ENCODE measurements around the gene PLEKHS1. TPM values are rescaled to one million over a fixed set of nuclear protein-coding genes. Genes with fewer than 3 reads are reported as not detected.

PLEKHS1 gene
- total RNA-seq, 6 experiments from 2014 or later: 0.05 TPM; not detected in 5

Small RNA genes within 50 kb of the gene (microRNA-seq; reads per million reads assigned to microRNA genes)
- gene MIR4483: not detected

Other genes starting within 250 kb of the PLEKHS1 start
- not detected for gene HABP2, start 198.6 kb upstream of the PLEKHS1 start, total RNA-seq (2021; fragmentation: NEBNext Ultra II Directional; extraction: Animal tissue kit (Norgen Biotek cat#: 25700))
- not detected for gene NRAP, start 87.6 kb upstream of the PLEKHS1 start, total RNA-seq (2021; fragmentation: NEBNext Ultra II Directional; extraction: Animal tissue kit (Norgen Biotek cat#: 25700))
- 10 to 100 TPM; 16.9 to 20.0 (median 18.9) TPM for gene CASP7, start 71.8 kb upstream of the PLEKHS1 start, total RNA-seq (2021; fragmentation: NEBNext Ultra II Directional; extraction: Animal tissue kit (Norgen Biotek cat#: 25700))
- 1 to 10 TPM; 4.9 to 6.1 (median 5.4) TPM for gene DCLRE1A, start 102.4 kb downstream of the PLEKHS1 start, total RNA-seq (2021; fragmentation: NEBNext Ultra II Directional; extraction: Animal tissue kit (Norgen Biotek cat#: 25700))
- 10 to 100 TPM; 24.0 to 27.4 (median 25.9) TPM for gene NHLRC2, start 103.0 kb downstream of the PLEKHS1 start, total RNA-seq (2021; fragmentation: NEBNext Ultra II Directional; extraction: Animal tissue kit (Norgen Biotek cat#: 25700))